ENCODE results near the gene ENTREP3.
"Not testable (repeated sequence)": the region's sequence is repeated elsewhere in the genome, so short reads cannot be mapped to it uniquely, and the experiment has no call there.

ENTREP3 gene, protein sequence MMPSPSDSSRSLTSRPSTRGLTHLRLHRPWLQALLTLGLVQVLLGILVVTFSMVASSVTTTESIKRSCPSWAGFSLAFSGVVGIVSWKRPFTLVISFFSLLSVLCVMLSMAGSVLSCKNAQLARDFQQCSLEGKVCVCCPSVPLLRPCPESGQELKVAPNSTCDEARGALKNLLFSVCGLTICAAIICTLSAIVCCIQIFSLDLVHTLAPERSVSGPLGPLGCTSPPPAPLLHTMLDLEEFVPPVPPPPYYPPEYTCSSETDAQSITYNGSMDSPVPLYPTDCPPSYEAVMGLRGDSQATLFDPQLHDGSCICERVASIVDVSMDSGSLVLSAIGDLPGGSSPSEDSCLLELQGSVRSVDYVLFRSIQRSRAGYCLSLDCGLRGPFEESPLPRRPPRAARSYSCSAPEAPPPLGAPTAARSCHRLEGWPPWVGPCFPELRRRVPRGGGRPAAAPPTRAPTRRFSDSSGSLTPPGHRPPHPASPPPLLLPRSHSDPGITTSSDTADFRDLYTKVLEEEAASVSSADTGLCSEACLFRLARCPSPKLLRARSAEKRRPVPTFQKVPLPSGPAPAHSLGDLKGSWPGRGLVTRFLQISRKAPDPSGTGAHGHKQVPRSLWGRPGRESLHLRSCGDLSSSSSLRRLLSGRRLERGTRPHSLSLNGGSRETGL

DNA sequence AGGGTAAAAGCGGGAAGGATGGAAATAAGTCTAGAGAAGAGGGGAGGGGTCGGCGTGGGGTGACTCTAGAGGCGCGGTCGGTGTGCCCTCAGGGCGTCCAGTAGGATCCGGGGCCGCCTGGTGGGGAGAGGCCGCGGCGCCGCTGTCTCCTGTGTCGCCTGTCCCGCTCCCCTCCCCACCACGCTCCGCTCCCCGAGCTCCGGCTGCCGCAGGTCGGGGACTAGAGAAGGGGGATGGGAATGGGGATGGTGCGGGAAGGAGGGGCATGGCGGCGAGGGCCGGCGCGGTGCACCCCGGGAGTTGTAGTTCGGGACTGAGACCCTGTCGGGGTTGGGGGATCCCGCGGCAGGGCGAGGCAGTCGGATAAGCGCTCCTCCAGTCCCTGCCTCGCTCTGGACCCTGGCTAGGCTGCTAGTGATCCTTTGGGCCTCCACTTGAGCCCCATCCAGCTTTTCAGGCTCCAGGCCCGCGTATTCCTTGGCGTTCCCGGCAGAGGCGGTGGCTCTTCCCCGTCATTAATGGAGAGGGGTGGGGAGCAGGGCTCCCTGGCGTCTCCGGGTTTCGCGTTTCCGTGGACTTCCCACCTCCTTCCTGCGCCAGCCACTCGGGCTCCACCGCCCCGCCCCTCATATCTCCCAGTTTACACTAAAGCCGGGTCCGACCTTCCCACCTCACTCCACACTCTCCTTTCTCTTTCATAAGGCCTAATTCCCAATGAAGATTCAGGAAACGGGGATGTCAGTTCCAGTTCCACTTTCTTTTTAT, at the start of gene ENTREP3:
ENTREP3 (minus strand) TSS at position 241 of the 765 bp plus-strand sequence. CDS start 606 bp downstream, outside the sequence.
- peak; percentile 71 for DNase-seq

DNA sequence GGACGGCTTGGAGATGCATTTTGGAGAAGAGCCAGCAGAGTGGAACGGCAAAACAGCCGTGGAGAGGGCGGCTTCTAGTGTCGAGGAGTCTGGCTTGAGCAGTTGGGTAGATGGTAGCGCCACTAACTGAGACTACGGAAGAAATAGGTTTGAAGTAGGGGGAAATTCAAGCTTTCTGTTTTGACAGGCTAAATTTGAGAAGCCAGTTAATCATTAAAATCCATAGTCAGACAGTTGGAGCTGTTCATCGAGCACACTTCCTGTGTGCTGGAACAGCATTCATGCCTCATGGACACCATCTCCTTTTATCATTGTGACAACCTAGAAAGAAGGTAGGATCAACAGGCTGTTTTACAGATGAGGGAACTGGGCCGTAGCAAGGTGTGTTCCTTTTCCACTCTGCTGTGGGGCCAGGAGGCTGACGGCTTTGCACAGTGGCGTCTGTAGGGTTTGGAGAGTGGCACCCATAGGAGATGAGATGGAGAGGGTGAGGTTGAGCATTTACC, 49.3 kb upstream of the ENTREP3 start:
- no peak for DNase-seq

DNA sequence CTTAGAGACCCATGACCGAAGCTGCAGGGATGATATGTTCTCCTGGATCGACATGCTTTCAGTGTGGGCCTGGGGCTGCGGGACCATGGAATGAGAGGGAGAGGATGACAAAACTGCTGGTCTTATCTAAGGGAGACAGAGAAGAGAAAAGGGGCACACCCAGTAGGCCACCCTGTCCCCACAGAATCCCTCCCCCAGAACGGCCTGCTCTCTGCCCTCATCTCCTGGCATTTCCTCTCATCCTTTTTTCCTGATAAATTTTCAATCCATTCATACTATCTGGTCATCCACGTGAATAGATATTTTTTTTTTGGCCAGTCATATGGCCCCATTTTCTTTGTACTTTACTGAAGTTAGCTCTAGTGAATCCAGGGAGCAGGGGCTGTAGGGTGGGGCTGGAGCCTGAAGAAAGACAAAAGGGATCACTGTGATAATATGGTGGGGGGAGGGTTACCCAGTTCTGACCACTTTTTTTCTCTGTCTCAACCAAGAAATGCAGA, 46.1 kb upstream of the ENTREP3 start, which contains the start of gene PKLR:
PKLR (minus strand) TSS at position 97 of the 500 bp plus-strand sequence; CDS start at position 54, 43 bp downstream.
- DNase-seq: peak; percentile 91

DNA sequence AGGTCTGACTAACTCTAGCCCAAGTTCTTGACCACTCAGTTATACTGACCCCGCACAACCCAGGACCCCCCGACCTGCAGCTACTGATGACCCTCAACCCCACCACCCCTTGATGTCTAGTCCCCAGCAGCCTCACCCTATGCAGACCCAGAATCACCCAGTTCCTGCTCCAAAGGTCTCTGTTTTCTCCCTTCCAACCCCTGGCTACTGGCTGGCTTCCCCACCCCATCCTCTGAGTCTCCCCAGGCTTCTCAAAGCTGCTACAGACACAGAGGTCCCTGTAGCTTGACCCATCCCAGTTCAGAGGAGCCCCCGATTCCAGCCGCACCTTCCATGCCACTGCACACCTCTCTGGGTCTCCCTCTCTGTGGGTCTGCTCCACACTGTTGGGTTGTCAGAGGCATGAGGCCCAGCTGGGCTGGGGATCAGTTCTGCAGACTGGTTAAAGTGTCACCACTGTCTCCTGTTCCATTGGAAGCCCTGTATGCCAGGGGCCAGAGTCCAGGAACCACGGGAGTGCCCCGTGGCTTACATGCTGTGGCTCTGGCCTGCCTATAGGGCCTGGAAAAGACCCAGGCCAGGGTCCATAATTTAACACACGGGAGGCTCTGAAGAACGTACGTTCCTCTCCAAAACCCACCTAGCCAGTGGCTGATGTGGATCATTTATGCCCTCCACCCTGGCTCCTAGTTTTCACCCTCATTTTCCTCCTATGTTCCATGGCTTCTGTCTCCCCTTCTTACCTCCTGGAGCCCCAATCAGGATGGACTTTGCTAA, 45.5 kb upstream of the ENTREP3 start:
- DNase-seq: no peak

DNA sequence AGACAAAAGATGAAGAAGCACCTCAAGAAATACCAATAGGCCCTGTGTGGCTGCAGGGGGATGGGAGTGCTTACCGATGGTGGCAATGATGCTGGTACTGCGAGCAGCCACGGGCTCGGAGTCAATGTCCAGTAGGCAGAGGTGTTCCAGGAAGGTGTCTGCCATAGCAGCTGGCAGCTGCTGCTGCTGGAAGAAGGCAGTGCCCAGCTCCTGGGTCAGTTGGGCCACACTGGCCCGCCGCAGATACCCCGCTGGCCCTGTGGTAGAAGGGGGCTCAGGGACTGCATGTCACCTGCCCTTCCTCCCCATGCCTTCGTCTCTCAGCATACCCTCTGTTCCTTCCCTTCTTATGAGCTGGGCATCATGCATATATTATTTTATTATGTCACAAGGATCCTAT, 44.7 kb upstream of the ENTREP3 start:
- no peak for DNase-seq

DNA sequence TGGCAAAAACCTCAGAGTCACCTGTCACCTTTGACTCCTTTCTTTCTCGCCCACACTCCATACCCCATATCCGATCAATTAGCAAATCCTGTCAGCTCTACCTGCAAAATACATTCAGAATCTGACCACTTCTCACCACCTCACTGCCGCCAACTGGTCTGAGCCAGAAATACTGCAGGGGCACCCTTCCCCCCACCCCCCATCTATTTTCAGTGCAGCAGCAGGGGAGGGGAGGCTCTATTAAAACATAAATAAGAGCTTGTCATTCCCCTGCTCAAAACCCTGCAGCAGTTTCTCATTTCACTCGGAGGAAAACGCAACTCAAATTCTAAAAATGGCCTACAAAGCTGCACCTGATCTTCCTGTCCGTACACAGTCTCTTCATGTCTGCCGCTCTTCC, 42.1 kb upstream of the ENTREP3 start:
- DNase-seq: no peak

DNA sequence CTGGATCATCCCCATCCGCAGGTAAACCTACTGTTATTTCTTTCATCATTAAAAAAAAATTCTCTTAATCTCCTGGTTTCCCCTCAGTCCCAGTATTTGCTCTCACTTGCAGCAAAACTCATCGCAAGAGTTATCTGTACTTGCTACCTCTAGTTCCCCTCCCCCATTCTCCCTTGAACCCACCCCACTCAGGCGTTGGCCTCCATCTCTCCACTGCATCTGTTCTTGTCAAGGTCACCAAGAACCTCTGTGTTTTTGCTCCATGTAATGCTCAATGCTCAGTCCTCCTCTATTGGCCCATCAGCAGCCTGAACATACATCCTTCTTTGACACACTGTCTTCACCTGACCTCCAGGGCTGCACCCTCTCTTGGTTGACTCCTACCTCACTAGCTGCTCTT, 41.4 kb upstream of the ENTREP3 start:
- peak; percentile 59 for DNase-seq

DNA sequence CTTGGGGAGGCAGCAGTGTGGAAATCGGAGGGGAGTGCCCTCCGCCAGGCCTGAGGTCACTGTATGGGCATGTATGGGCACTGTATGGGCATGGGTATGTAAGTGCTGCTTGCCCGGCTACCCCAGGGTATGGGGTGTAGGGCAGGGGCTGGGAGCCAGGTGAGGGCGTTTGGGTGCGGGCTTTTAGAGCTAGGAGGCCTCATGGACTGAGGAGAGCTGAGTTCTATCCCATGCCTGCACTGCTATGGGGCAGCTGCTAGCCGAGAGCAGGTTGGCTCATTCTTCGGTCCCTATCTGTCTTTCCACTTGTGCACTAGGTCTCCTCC, 40.6 kb upstream of the ENTREP3 start:
- no peak for DNase-seq

DNA sequence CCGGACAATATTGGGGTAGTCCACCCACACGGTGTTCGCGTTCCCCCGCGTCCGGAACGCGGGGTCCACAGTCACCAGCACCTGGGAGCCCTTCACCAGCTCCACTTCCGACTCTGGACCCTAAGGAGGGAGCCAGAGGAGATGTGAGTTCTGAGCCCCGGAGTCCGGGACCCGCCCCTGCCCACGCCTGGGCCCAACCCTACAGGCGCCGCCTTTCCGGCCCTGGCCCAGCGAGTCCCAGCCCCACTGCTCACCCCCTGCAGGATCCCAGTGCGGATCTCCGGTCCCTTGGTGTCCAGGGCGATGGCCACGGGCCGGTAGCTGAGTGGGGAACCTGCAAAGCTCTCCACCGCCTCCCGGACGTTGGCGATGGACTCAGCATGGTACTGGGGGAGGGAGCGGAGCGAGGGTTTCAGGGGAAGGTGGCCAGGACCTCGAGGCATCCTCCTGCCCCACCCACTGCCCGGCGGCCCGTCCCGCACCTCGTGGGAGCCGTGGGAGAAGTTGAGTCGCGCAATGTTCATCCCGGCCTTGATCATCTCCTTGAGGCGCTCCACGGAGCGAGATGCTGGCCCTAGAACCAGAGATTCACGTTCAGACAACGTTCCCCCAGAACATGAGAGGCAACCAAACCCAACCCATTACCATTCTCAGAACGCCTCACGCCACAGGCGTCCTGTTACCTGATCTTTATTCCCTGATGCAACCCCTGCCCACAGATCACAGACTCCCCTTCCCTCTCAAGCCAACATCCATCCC, 40.1 kb upstream of the ENTREP3 start:
- no peak for DNase-seq

DNA sequence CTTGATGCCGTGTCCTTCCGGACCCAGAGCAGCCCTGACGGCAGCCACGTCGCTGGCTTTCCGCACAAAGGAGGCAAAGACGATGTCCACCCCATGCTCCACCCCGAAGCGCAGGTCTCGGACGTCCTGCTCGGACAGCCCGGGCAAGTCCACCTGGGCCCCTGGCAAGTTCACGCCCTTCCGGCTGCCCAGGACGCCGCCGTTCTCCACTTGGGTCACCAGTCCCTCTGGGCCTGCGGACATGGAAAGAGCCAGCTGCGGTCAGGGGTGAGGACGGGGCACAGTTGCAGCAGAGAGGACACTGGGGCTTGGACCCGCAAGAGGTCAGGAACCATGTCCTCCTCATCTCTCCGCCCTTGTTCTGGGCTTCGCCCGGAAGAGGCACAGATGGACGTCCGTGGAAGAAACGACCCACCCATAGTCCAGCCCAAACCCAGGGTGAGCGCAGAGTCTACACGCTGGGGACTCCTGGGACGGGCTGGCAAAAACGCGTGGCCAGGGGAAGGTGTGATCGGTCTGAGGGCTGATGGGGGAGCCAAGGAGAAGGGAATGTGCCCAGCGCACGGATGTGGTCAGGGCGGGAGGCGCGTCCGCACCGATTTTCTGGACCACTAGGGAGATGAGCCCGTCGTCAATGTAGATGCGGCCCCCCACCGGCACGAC, 39.4 kb upstream of the ENTREP3 start:
- no peak for DNase-seq

DNA sequence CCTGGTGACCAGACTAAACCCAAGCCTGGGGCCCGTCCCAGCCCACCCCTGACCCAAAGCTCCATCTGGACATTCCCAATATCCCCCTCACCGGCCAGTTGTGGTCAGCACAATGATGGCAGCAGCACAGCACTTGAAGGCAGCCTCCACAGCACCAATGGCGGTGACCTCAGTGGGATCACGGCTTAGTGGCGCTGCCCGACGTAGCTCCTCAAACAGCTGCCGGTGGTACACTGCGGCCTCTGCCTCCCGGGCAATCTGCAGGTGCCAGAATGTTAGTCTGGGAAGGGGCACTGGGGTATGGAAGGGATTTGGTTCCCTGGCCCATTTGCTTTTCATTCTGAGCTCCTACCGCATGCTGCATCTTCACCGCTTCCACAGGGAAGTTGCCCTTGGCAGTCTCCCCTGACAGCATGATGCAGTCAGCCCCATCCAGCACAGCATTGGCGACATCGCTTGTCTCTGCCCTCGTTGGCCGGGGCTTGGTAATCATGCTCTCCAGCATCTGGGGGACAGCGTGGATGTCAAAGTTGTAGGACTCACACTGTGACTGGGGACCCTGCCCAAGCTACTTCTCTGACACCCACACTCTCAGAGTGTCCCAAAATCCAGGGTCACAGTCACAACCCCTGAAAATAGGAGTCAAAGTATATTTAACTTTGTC, 37.9 kb upstream of the ENTREP3 start:
- DNase-seq: no peak

DNA sequence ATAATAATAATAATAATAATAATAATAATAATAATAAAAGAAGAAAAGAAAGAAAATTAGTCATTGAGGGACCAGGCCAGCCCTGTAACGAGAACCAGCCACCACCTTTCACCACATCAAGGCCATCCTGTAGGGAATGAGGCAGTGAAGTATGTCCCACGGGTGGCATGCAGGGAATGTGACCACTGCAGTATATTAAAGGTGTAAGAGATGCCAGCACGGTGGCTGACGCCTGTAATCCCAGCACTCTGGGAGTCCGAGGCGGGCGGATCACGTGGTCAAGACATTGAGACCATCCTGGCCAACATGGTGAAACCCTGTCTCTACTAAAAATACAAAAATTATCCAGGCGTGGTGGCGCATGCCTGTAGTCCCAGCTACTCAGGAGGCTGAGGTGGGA, 35.7 kb upstream of the ENTREP3 start:
- DNase-seq: not testable (repeated sequence)

DNA sequence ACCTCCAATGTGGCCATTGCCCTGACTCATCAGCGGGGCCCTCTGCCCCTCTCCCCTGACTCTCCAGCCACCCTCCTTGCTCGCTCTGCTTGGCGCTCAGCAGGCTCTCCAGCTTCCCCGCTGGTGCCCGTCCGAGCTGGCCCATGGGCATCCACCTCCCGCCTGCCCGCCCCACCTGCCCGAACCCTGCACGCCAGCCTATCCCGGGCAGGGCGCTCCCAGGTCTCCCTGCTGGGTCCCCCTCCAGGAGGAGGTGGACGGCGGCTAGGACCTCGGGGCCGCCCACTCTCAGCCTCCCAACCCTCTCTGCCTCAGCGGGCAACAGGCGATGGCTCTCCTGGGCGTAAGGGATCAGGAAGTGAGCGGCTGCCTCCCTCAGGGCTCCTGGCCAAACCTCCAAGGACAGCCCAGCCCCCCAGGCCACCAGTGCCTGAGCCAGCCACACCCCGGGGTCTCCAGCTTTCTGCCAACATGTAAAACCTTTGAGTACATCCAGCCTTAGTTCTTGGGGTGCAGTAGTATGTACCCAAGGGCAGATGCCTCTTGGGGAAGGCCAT, 32.8 kb upstream of the ENTREP3 start:
- DNase-seq: peak; percentile 32

DNA sequence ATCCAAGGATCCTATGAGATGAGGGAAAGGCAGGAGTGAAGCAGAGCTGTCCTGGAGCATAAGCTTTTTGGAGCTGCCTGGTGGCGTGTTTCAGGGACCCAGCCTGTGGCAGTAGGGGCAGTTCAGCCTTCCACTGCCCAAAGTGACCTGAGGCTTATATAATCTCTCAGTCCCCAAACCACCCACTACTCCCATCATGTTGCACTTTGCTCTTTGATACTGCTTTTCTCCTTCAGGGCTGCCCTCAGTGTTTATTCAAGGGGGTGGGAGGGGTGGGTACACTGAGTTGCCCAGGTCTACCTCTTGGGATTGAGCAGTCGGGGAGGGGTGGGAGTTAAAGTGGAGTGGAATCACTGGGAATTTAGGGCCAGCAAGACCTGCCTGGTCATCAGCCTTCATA, 31.3 kb upstream of the ENTREP3 start:
- DNase-seq: no peak

DNA sequence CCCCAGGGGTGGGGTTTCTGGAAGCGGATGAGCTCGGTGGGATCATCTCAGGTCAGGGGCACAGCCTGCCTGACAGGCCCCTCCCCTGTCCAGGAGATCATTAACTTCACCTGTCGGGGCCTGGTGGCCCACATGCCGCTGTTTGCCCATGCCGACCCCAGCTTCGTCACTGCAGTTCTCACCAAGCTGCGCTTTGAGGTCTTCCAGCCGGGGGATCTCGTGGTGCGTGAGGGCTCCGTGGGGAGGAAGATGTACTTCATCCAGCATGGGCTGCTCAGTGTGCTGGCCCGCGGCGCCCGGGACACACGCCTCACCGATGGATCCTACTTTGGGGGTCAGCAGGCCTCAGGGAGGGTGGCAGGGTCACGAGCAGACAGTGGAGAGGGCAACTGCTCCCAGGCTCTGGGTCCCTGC, 30.4 kb upstream of the ENTREP3 start:
- DNase-seq: no peak

DNA sequence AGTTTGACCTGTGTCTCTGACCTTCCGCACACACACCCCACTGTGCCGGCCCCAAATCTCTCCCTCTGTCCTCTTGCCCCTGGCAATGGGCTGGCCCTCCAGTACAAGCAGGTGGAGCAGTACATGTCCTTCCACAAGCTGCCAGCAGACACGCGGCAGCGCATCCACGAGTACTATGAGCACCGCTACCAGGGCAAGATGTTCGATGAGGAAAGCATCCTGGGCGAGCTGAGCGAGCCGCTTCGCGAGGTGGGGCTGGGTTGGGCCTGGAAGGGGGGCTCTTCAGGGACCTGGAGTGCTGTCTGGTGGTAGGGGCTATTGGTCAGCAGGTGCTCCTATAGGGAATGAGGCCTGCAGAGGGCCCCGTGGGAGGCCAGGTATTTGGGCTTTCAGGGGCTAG, 29.8 kb upstream of the ENTREP3 start:
- DNase-seq: no peak

DNA sequence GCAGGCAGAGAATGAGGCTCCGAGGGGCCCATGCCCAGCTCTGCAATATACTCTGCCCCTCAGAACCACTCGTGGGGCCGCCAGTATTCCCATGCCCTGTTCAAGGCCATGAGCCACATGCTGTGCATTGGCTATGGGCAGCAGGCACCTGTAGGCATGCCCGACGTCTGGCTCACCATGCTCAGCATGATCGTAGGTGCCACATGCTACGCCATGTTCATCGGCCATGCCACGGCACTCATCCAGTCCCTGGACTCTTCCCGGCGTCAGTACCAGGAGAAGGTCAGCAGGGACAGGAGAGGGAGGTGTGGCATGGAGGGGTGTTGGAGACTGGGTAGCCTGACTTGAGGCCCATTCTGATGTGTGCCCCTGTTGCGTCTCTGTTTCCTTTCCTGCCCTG, 29.2 kb upstream of the ENTREP3 start:
- no peak for DNase-seq

DNA sequence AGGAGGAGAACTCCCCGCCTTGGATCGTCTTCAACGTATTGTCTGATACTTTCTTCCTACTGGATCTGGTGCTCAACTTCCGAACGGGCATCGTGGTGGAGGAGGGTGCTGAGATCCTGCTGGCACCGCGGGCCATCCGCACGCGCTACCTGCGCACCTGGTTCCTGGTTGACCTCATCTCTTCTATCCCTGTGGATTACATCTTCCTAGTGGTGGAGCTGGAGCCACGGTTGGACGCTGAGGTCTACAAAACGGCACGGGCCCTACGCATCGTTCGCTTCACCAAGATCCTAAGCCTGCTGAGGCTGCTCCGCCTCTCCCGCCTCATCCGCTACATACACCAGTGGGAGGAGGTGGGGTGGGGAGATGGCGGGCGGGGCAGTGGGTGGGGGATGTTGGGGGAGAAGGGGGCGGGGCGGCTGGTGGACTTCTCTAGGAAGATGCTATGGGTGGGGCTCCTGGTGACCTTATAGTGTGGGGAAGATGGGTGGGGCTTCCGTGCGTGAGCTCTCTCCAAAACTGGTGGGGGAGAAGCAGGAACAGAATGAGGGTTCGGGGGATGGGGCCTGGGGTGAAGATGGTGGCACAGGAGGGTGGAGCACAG, 27.3 kb upstream of the ENTREP3 start:
- DNase-seq: peak; percentile 46

DNA sequence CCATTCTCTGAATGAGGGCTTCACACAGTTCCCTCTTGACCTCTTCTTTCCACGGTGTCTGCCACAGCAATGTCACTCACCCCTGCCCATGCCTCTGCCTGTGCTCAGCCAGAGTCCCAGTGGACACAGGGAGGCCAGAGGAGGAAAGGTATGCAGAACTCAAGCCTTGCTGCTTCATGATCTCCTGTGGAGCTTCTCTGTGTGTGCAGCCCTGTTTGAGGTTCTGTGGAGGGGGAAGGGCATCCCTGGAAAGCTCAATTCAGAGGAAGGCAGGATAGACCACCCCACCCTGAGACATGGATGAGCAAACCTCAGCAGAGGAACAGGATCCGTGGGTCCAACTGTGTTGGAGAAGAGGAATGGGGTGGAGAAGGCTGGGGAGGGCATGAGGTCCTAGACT, 24.0 kb upstream of the ENTREP3 start:
- DNase-seq: no peak

DNA sequence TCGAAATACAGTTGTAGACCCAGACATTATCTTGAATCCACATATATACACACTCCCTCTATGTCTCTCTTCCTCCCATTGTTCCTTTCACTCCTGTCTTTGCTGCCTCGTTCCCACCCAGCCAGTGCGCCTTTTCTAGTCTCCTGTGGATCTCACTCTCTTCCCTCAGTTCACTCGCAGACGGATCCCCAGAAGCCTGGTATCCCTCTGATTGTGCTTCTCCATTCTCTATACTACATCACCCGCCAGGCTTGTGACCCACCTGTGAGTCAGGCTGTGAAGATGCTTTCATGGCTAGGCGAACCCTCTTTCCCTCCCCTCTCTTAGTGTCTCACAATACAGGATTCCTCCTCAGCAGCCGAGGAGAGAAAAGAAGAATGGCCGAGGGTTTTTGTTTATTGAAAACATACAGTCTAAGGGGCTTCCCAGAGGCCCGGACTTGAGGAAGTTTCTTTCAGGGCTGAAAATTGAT, 23.4 kb upstream of the ENTREP3 start:
- DNase-seq: no peak

Data from hematopoietic multipotent progenitor cell treated with erythropoietin and hydrocortisone succinate and interleukin-3 and kit ligand, for 8 days (in vitro differentiated cells).